Airway epithelial cell (primary cell): ENCODE data around the gene DYDC1. TPM values are rescaled to one million over a fixed set of nuclear protein-coding genes. Genes with fewer than 3 reads are reported as not detected.

ENCODE experiments used
- total RNA-seq: library from RNA; depleted of rRNA; stranded (reverse); fragments of >200 nt; gene quantifications from 2 replicates; pipeline ENCODE4 v1.2.3, GENCODE V29; 2015

Gene DYDC1
- total RNA-seq: not detected in 2 replicates

DNA sequence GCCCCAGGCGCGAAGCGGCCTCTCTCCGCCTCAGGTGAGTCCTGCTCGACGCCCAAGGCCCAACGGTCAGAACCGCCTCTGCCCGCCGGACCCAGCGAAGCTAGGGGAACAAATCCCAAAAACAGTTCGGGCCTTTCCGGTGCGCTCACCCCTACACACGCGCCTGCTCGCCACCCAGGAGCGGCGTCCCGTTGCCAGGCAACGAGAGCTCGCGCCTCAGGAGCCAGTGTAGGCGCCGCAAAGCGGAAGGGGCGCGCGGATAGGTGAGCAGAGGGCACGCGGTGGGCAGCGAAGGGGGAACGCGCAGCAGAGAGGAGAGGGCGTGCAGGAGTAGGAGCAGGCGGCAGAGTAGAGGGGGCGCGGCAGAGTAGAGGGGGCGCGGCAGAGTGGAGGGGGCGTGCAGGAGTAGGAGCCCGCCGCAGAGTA lies at the start of gene DYDC1, which contains the start of gene DYDC2:
TSS of gene DYDC1 (minus strand) at position 193 of the 426 bp plus-strand sequence. CDS start 4,154 bp downstream, outside the sequence.
TSS of gene DYDC2 (plus strand) at position 219 of the 426 bp plus-strand sequence. CDS start 5,663 bp downstream, outside the sequence.

DNA sequence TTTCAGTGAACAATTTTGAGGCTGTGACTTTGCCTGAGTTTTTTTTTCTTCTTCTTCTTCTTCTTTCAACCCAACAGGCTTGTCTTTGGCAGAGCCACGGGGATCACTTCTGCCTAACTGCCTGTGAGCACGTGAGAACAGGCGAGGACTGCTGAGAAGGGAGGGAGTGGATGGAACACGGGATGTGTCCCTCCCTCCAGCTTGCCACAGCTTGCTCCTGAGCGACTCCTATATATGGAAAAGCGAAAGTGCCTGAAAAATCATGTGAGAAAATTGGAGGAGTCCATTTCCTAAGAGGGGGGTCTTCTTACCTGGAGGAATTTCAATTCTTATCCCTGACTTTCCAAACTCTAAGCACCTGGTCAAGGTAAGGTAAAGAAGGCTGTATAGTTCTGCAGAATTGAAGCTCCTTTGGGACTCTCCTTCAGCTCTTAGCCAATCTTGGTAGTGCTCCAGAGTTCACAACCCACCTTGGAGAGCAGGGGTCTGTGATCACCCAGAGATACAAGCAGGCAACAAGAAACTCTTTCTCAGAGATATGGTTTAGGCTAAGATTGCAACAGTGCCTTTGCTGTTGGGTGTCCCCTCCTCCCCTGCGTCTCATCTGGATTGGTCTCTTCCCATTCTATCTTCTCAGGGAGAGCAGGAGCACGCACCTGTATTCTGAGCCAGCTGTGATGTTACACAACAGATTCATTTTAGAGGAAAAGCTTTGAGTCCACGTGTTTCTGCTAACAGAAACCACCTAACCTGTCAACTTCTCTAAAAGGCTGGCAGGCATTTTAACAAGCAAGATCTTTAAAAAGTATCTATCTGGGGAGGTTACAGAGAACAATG lies 66.9 kb downstream of the DYDC1 start, which contains the start of gene MAT1A:
TSS of gene MAT1A (minus strand) at position 208 of the 837 bp plus-strand sequence. CDS start 235 bp downstream, outside the sequence.

Other genes starting within 250 kb of the DYDC1 start
- gene PLAC9, start 224.0 kb downstream of the DYDC1 start, total RNA-seq: 0.78 TPM in 1 of 2 replicates, not detected in the other
- 84.6 and 99.6 TPM in 2 replicates for gene ANXA11, start 151.2 kb downstream of the DYDC1 start, total RNA-seq
- not detected in 2 replicates for gene MAT1A, start 67.1 kb downstream of the DYDC1 start, total RNA-seq
- not detected in 2 replicates for gene DYDC2, start within 50 bp of the DYDC1 start, total RNA-seq
- gene PRXL2A, start 51.8 kb upstream of the DYDC1 start, total RNA-seq: 45.6 and 54.7 TPM in 2 replicates
- gene TSPAN14, start 97.6 kb upstream of the DYDC1 start, total RNA-seq: 62.6 and 70.0 TPM in 2 replicates
- gene SH2D4B, start 181.1 kb upstream of the DYDC1 start, total RNA-seq: not detected in 2 replicates